Gastrocnemius medialis (tissue), 4 donors: ENCODE results near the gene ARPC5L. TPM values are rescaled to one million over a fixed set of nuclear protein-coding genes. Genes with fewer than 3 reads are reported as not detected.
"Not testable (repeated sequence)": the region's sequence is repeated elsewhere in the genome, so short reads cannot be mapped to it uniquely, and the experiment has no call there.

Experiments
- ATAC-seq, 2 donors: fragments of 150-250 bp; one replicate each; pipeline ENCODE4 v1.9.1; 2016
- DNase-seq, 2 donors: peaks; one replicate each; pipeline ENCODE4 v3.0.0-alpha.2; 2019
- H3K27ac ChIP-seq, 4 donors: fragments of 200-600 bp; sonication (generic); 1 replicate in 1 of 4; 2 replicates in 3 of 4; pipeline ENCODE4 v1.5.1; 2016 to 2018; ENCODE audit warnings: mild to moderate bottlenecking in 2 of 4, moderate library complexity in 1 of 4
- H3K27me3 ChIP-seq, 3 donors: fragments of 200-600 bp; sonication (generic) in 2 of 3; 1 replicate in 1 of 3; 2 replicates in 2 of 3; pipeline versions ENCODE4 v1.5.1 to v1.6.0; 2016 to 2019; ENCODE audit warnings: mild to moderate bottlenecking in 1 of 3, moderate library complexity in 1 of 3
- H3K36me3 ChIP-seq, 2 donors: fragments of 200-600 bp; sonication (generic) in 1 of 2; one replicate each; pipeline ENCODE4 v1.5.1; 2017 to 2018
- H3K4me1 ChIP-seq, 2 donors: fragments of 200-600 bp; sonication (generic) in 1 of 2; one replicate each; pipeline ENCODE4 v1.5.1; 2016 to 2017; ENCODE audit warnings: mild to moderate bottlenecking in 2 of 2
- H3K4me3 ChIP-seq, 4 donors: fragments of 200-600 bp; sonication (generic) in 3 of 4; 1 replicate in 1 of 4; 2 replicates in 3 of 4; pipeline ENCODE4 v1.5.1; 2016 to 2019; ENCODE audit warnings: mild to moderate bottlenecking in 2 of 4
- H3K9me3 ChIP-seq, 3 donors: fragments of 200-600 bp; sonication (generic) in 2 of 3; 1 replicate in 1 of 3; 2 replicates in 2 of 3; pipeline ENCODE4 v1.5.1; 2016 to 2019
- CTCF ChIP-seq, 5 experiments: fragments of 450-650 bp in 3 of 5; fragments of 200-600 bp in 2 of 5; sonication (generic) in 2 of 5; IDR thresholded peaks in 4 of 5; conservative IDR thresholded peaks in 1 of 5; 1 replicate in 4 of 5; 2 replicates in 1 of 5; pipeline ENCODE4 v1.5.1; 2016 to 2019; ENCODE audit warnings: antibody characterized with exemption in 5 of 5, mild to moderate bottlenecking in 3 of 5, moderate library complexity in 3 of 5
- POLR2A ChIP-seq, 2 donors: fragments of 450-650 bp; IDR thresholded peaks; one replicate each; pipeline ENCODE4 v1.6.1; 2017; ENCODE audit warnings: antibody characterized with exemption in 2 of 2, mild to moderate bottlenecking in 2 of 2, moderate library complexity in 2 of 2
- in situ Hi-C, 4 donors: fragments of 200-750 bp; cut with MboI; loops; one replicate each; pipeline versions ENCODE4 v1.15.0 to v1.8.0; 2017; ENCODE audit warnings: low sequenced_read_pairs in 4 of 4
- intact Hi-C: fragments of 100-400 bp; cut with DNase I; formaldehyde crosslinking; loops from one replicate; pipeline ENCODE4 v1.15.1; 2023; ENCODE audit warnings: low total_unique reads
- total RNA-seq, 4 donors: library from RNA; depleted of rRNA; stranded (reverse); fragments of >200 nt; gene quantifications; one replicate each; pipeline versions ENCODE4 v1.1.0 to v1.2.3, GENCODE V29; 2016

Gene ARPC5L
- total RNA-seq, 4 donors from 2014 or later: 28.9 to 47.1 (median 29.2) TPM

- ATAC-seq (no peak), DNase-seq (no peak)
- intact Hi-C loops (no loop called here), in situ Hi-C loops (no loop called here)
- H3K4me3 ChIP-seq: no peak overlapping the region
- no peaks in the 10 kb centered on the region for H3K9me3 ChIP-seq
- no peaks in the 10 kb centered on the region for H3K36me3 ChIP-seq
- no peaks in the 10 kb centered on the region for H3K27me3 ChIP-seq
- H3K27ac ChIP-seq: peak overlapping the region; percentile 0 to 51 (median 42)
- no peak for TF ChIP-seq CTCF (IDR thresholded peaks at IDR 0.05 in 4 of 5, conservative IDR thresholded peaks at IDR 0.05 in 1 of 5)
- TF ChIP-seq POLR2A (IDR thresholded peaks at IDR 0.05): no peak
- H3K4me1 ChIP-seq: peaks cover 39 to 42% of the 10 kb centered on the region in 2 donors
Measured at GRCh38 chr9:124834591-124834990, 27.3 kb upstream of the ARPC5L start.

GRCh38 chr9:124835026-124835557 is 26.8 kb upstream of the ARPC5L start:
- intact Hi-C loops: no loop called here
- H3K27ac ChIP-seq: peak overlapping the region; percentile 0 to 51 (median 42)
- peak in 1 of 2 donors; percentile 3 for ATAC-seq

GRCh38 chr9:124838132-124838531 is 23.8 kb upstream of the ARPC5L start:
- peaks cover 30 to 32% of the 10 kb centered on the region in 2 donors for H3K4me1 ChIP-seq
- intact Hi-C loops, H3K27ac ChIP-seq, DNase-seq, ATAC-seq, H3K27me3 ChIP-seq, H3K4me3 ChIP-seq, H3K9me3 ChIP-seq, in situ Hi-C loops, H3K36me3 ChIP-seq: not testable (repeated sequence)

More at GRCh38 chr9:124835026-124835557, 26.8 kb upstream of the ARPC5L start:
- DNase-seq: peak in 1 of 2 donors; percentile 44
- H3K4me3 ChIP-seq: no peak overlapping the region
- H3K36me3 ChIP-seq: no peaks in the 10 kb centered on the region
- H3K9me3 ChIP-seq: no peaks in the 10 kb centered on the region
- TF ChIP-seq CTCF (IDR thresholded peaks at IDR 0.05 in 4 of 5, conservative IDR thresholded peaks at IDR 0.05 in 1 of 5): no peak
- no peak for TF ChIP-seq POLR2A (IDR thresholded peaks at IDR 0.05)
- no peaks in the 10 kb centered on the region for H3K27me3 ChIP-seq
- in situ Hi-C loops: no loop called here
- H3K4me1 ChIP-seq: peaks cover 44 to 47% of the 10 kb centered on the region in 2 donors

- ATAC-seq, H3K27me3 ChIP-seq, DNase-seq, intact Hi-C loops, H3K9me3 ChIP-seq, in situ Hi-C loops, H3K27ac ChIP-seq, H3K4me3 ChIP-seq, H3K36me3 ChIP-seq: not testable (repeated sequence)
- peaks cover 30 to 32% of the 10 kb centered on the region in 2 donors for H3K4me1 ChIP-seq
Measured at GRCh38 chr9:124838567-124839275, 23.2 kb upstream of the ARPC5L start.

GRCh38 chr9:124839612-124840299 is 22.2 kb upstream of the ARPC5L start:
- H3K27me3 ChIP-seq: no peaks in the 10 kb centered on the region
- in situ Hi-C loops: loop anchor here in 1 of 4 donors (10.0 kb wide), 1 partner anchor 45 kb away; no protein-coding TSS in a partner anchor
- DNase-seq: peak in 1 of 2 donors; percentile 43

More at GRCh38 chr9:124839612-124840299, 22.2 kb upstream of the ARPC5L start:
- H3K9me3 ChIP-seq: no peaks in the 10 kb centered on the region
- TF ChIP-seq POLR2A (IDR thresholded peaks at IDR 0.05): no peak
- peak; percentile 49 to 80 (median 65) for TF ChIP-seq CTCF (IDR thresholded peaks at IDR 0.05 in 4 of 5, conservative IDR thresholded peaks at IDR 0.05 in 1 of 5)
- H3K4me3 ChIP-seq: no peak overlapping the region
- no peaks in the 10 kb centered on the region for H3K36me3 ChIP-seq
- ATAC-seq: peak; percentile 45 to 52
- H3K4me1 ChIP-seq: peaks cover 24 to 26% of the 10 kb centered on the region in 2 donors
- peak overlapping the region; percentile 74 to 84 (median 80) for H3K27ac ChIP-seq
- intact Hi-C loops: loop anchor here (1.0 kb wide), 1 partner anchor 13 kb away; no protein-coding TSS in a partner anchor
